SK-N-MC (cell line): ENCODE data around the gene JPH3.

Experiments used
- EZH2 ChIP-seq: fragments of 200-600 bp; sonication (generic); IDR thresholded peaks from one replicate; pipeline ENCODE4 v1.6.1; 2017; ENCODE audit warnings: antibody characterized with exemption
- POLR2AphosphoS5 ChIP-seq: IDR thresholded peaks from 2 replicates; pipeline ENCODE4 v1.6.1; 2012; ENCODE audit warnings: mild to moderate bottlenecking, low read depth, low read length, borderline replicate concordance

DNA sequence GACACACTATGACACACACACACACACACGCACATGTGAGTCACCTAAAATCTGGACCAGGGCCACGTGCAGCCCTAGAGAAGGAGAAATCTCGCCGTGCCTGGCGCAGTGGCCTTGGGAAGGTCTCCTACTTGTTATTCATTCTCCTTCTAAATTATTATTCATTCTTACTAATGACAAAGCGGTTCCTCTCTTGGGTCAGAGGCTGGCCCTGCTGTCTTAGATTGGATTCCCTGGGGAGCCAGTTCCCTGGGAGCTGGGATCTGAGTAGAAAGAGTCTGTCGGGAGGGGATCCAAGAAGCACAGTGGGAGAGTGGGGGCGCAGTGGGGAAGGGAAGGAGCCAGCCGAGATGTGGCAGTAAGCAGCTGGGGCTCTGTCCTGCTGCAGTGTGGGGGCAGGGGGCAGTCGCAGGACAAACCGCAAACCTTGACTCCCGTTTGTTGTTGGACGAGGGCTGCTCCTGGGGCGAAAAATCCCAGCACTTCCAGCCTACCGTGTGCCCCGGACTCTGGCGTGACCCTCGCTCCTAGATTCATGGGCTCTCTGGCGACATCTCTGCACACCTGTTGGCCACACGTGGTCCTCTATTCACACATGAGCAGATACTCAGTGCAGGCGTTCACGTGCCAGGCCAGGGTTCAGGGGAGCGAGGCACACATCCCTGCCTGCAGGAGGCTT lies 18.7 kb upstream of the JPH3 start:
- TF ChIP-seq POLR2AphosphoS5 (no peak), EZH2 (no peak)
